ENCODE data around the gene ZFYVE21.

Gene ZFYVE21

GRCh38 chr14:103734081-103734888, 18.7 kb downstream of the ZFYVE21 start:
- no peak for TF ChIP-seq CTCF (IDR thresholded peaks at IDR 0.05; ENCODE audit: low read depth, low read length)
- no peak for DNase-seq (ENCODE audit: low read depth in 2 of 2)
- no peak overlapping the region for H3K4me3 ChIP-seq (replicated peaks in 1 of 2; ENCODE audit: low read depth in 2 of 2, low read length in 2 of 2)

GRCh38 chr14:103735022-103735421, 19.4 kb downstream of the ZFYVE21 start:
- no peak for TF ChIP-seq CTCF (IDR thresholded peaks at IDR 0.05; ENCODE audit: low read depth, low read length)
- no peak for DNase-seq (ENCODE audit: low read depth in 2 of 2)
- H3K4me3 ChIP-seq (replicated peaks in 1 of 2; ENCODE audit: low read depth in 2 of 2, low read length in 2 of 2) = no peak overlapping the region

- TF ChIP-seq CTCF (IDR thresholded peaks at IDR 0.05; ENCODE audit: low read depth, low read length) = no peak
Measured at GRCh38 chr14:103735439-103735814, 19.8 kb downstream of the ZFYVE21 start.

GRCh38 chr14:103735815-103736545, 20.4 kb downstream of the ZFYVE21 start:
- no peak overlapping the region for H3K4me3 ChIP-seq (replicated peaks in 1 of 2; ENCODE audit: low read depth in 2 of 2, low read length in 2 of 2)
- no peak for DNase-seq (ENCODE audit: low read depth in 2 of 2)
- TF ChIP-seq CTCF (IDR thresholded peaks at IDR 0.05; ENCODE audit: low read depth, low read length) = no peak

More at GRCh38 chr14:103735439-103735814, 19.8 kb downstream of the ZFYVE21 start:
- DNase-seq (ENCODE audit: low read depth in 2 of 2) = no peak
- no peak overlapping the region for H3K4me3 ChIP-seq (replicated peaks in 1 of 2; ENCODE audit: low read depth in 2 of 2, low read length in 2 of 2)

- no peak for TF ChIP-seq CTCF (IDR thresholded peaks at IDR 0.05; ENCODE audit: low read depth, low read length)
- H3K4me3 ChIP-seq (replicated peaks in 1 of 2; ENCODE audit: low read depth in 2 of 2, low read length in 2 of 2) = no peak overlapping the region
- no peak for DNase-seq (ENCODE audit: low read depth in 2 of 2)
Measured at GRCh38 chr14:103736546-103737431, 21.2 kb downstream of the ZFYVE21 start.

- no peak overlapping the region for H3K4me3 ChIP-seq (replicated peaks in 1 of 2; ENCODE audit: low read depth in 2 of 2, low read length in 2 of 2)
- TF ChIP-seq CTCF (IDR thresholded peaks at IDR 0.05; ENCODE audit: low read depth, low read length) = no peak
- DNase-seq (ENCODE audit: low read depth in 2 of 2) = no peak
Measured at GRCh38 chr14:103737432-103738045, 21.9 kb downstream of the ZFYVE21 start.

Measured in cardiac fibroblast (primary cell).